ENCODE measurements around the gene OXTR. TPM values are rescaled to one million over a fixed set of nuclear protein-coding genes. Genes with fewer than 3 reads are reported as not detected.

Gene OXTR
- total RNA-seq, 1 experiment from 2014 or later: 3.4 TPM

GRCh38 chr3:8733332-8734094 is 35.9 kb downstream of the OXTR start, which contains the start of gene CAV3:
Gene CAV3, plus strand, starts transcription at chr3:8733802. Its CDS starts 75 bp downstream, at chr3:8733877.
- no peaks in the 10 kb centered on the region for H3K9me3 Mint-ChIP-seq (ENCODE audit: low read depth, unreplicated experiment)
- no TSS peak for BruUV-seq (replicated peaks)
- H3K4me1 Mint-ChIP-seq (ENCODE audit: low read depth, unreplicated experiment): no peaks in the 10 kb centered on the region
- intact Hi-C loops (cut with micrococcal nuclease; ENCODE audit: unreplicated experiment): no loop called here
- H3K4me3 Mint-ChIP-seq (ENCODE audit: low read depth, unreplicated experiment): no peak within 1 kb of the TSS
- CTCF ChIA-PET: no interaction called here
- H3K27ac Mint-ChIP-seq (ENCODE audit: unreplicated experiment): no peak within 1 kb of the TSS
- peaks cover 6% of the 10 kb centered on the region for H3K36me3 Mint-ChIP-seq (ENCODE audit: insufficient read depth, unreplicated experiment)
- TF ChIP-seq CTCF (IDR thresholded peaks at IDR 0.05; ENCODE audit: unreplicated experiment): no peak
- H3K27me3 Mint-ChIP-seq (ENCODE audit: unreplicated experiment): peaks cover 27% of the 10 kb centered on the region
- DNase-seq: no peak

- no peak for DNase-seq
- BruUV-seq (replicated peaks): no TSS peak
- no peak overlapping the region for H3K27ac Mint-ChIP-seq (ENCODE audit: unreplicated experiment)
- TF ChIP-seq CTCF (IDR thresholded peaks at IDR 0.05; ENCODE audit: unreplicated experiment): no peak
- H3K27me3 Mint-ChIP-seq (ENCODE audit: unreplicated experiment): peaks cover 27% of the 10 kb centered on the region
- CTCF ChIA-PET: no interaction called here
- no peaks in the 10 kb centered on the region for H3K4me1 Mint-ChIP-seq (ENCODE audit: low read depth, unreplicated experiment)
- H3K4me3 Mint-ChIP-seq (ENCODE audit: low read depth, unreplicated experiment): no peak overlapping the region
- intact Hi-C loops (cut with micrococcal nuclease; ENCODE audit: unreplicated experiment): no loop called here
- H3K36me3 Mint-ChIP-seq (ENCODE audit: insufficient read depth, unreplicated experiment): peaks cover 6% of the 10 kb centered on the region
- no peaks in the 10 kb centered on the region for H3K9me3 Mint-ChIP-seq (ENCODE audit: low read depth, unreplicated experiment)
Observed at GRCh38 chr3:8732413-8732812, 37.0 kb downstream of the OXTR start.

- Mint-ChIP-seq H3K36me3 (ENCODE audit: insufficient read depth, unreplicated experiment) (no peaks in the 10 kb centered on the region), H3K4me1 (ENCODE audit: low read depth, unreplicated experiment) (no peaks in the 10 kb centered on the region), H3K27ac (ENCODE audit: unreplicated experiment) (no peak overlapping the region), H3K4me3 (ENCODE audit: low read depth, unreplicated experiment) (no peak overlapping the region), H3K9me3 (ENCODE audit: low read depth, unreplicated experiment) (peaks cover 3% of the 10 kb centered on the region), H3K27me3 (ENCODE audit: unreplicated experiment) (peaks cover 27% of the 10 kb centered on the region)
- intact Hi-C loops (cut with micrococcal nuclease; ENCODE audit: unreplicated experiment): no loop called here
- CTCF ChIA-PET: interaction anchor here (0.9 kb wide), 1 partner anchor 17 kb away, joined by 3 read pairs; no protein-coding TSS in a partner anchor
- TF ChIP-seq CTCF (IDR thresholded peaks at IDR 0.05; ENCODE audit: unreplicated experiment): no peak
- no peak for DNase-seq
- no TSS peak for BruUV-seq (replicated peaks)
Observed at GRCh38 chr3:8730656-8731055, 38.8 kb downstream of the OXTR start.

- Mint-ChIP-seq H3K4me1 (ENCODE audit: low read depth, unreplicated experiment) (peaks cover 11% of the 10 kb centered on the region), H3K4me3 (ENCODE audit: low read depth, unreplicated experiment) (no peak overlapping the region), H3K36me3 (ENCODE audit: insufficient read depth, unreplicated experiment) (no peaks in the 10 kb centered on the region), H3K9me3 (ENCODE audit: low read depth, unreplicated experiment) (peaks cover 3% of the 10 kb centered on the region), H3K27me3 (ENCODE audit: unreplicated experiment) (peaks cover 27% of the 10 kb centered on the region), H3K27ac (ENCODE audit: unreplicated experiment) (no peak overlapping the region)
- BruUV-seq (replicated peaks): no TSS peak
- DNase-seq: no peak
- intact Hi-C loops (cut with micrococcal nuclease; ENCODE audit: unreplicated experiment): no loop called here
- CTCF ChIA-PET: interaction anchor here (0.9 kb wide), 1 partner anchor 16 kb away, joined by 3 read pairs; no protein-coding TSS in a partner anchor
- no peak for TF ChIP-seq CTCF (IDR thresholded peaks at IDR 0.05; ENCODE audit: unreplicated experiment)
Observed at GRCh38 chr3:8729479-8729878, 39.9 kb downstream of the OXTR start.

Measured in Calu3 (cell line).